DND-41 (cell line): ENCODE results near the gene CREG2.
A peak's percentile ranks its signal among the peaks of the same experiment; 100 is the strongest.

Source experiments
- ATAC-seq: fragments of 200-7000 bp; cut with Tn5 transposase; 3 replicates; pipeline ENCODE4 v1.9.1; 2021; ENCODE audit warnings: low read depth; ENCODE audit not compliant: insufficient read depth
- DNase-seq: peaks from one replicate; pipeline ENCODE4 v3.0.0-alpha.2; 2020
- H2AFZ ChIP-seq: 2 replicates; pipeline ENCODE4 v1.6.0; 2012; ENCODE audit warnings: low read depth, low read length
- H3K27ac ChIP-seq: 2 replicates; pipeline ENCODE4 v1.5.1; 2012; ENCODE audit warnings: low read length, inconsistent platforms
- H3K27me3 ChIP-seq: fragments of 200-600 bp; sonication (generic); 2 replicates; pipeline ENCODE4 v1.6.0; 2012; ENCODE audit warnings: low read length, mild to moderate bottlenecking, inconsistent platforms; ENCODE audit not compliant: insufficient read depth, poor library complexity
- H3K36me3 ChIP-seq: 2 replicates; pipeline ENCODE4 v1.5.1; 2012; ENCODE audit warnings: low read length, inconsistent platforms; ENCODE audit not compliant: insufficient read depth
- H3K4me1 ChIP-seq: 2 replicates; pipeline ENCODE4 v1.5.1; 2012; ENCODE audit warnings: mild to moderate bottlenecking, low read length; ENCODE audit not compliant: insufficient read depth
- H3K4me2 ChIP-seq: 2 replicates; pipeline ENCODE4 v1.6.0; 2012; ENCODE audit warnings: mild to moderate bottlenecking, moderate library complexity, low read length, inconsistent platforms; ENCODE audit not compliant: insufficient read depth
- H3K4me3 ChIP-seq, 2 experiments: fragments of 200-600 bp in 1 of 2; shearing (Covaris generic) in 1 of 2; 2 replicates each; pipeline ENCODE4 v1.5.1; 2012 to 2016; ENCODE audit warnings: inconsistent platforms in 2 of 2, low read length in 2 of 2, mild to moderate bottlenecking in 2 of 2, low read depth in 1 of 2, moderate library complexity in 1 of 2
- H3K79me2 ChIP-seq: 2 replicates; pipeline ENCODE4 v1.6.0; 2012; ENCODE audit warnings: low read length, inconsistent platforms; ENCODE audit not compliant: insufficient read depth
- H3K9ac ChIP-seq: 2 replicates; pipeline ENCODE4 v1.6.0; 2012; ENCODE audit warnings: low read depth, mild to moderate bottlenecking, inconsistent platforms, low read length, moderate library complexity
- H3K9me3 ChIP-seq: 2 replicates; pipeline ENCODE4 v1.5.1; 2012; ENCODE audit warnings: low read length, moderate library complexity, mild to moderate bottlenecking, inconsistent platforms; ENCODE audit not compliant: insufficient read depth, severe bottlenecking
- H4K20me1 ChIP-seq: 2 replicates; pipeline ENCODE4 v1.6.0; 2012; ENCODE audit warnings: low read length; ENCODE audit not compliant: insufficient read depth
- EZH2 ChIP-seq: IDR thresholded peaks from 3 replicates; pipeline ENCODE4 v1.6.1; 2012; ENCODE audit warnings: borderline replicate concordance, low read depth, mild to moderate bottlenecking, moderate library complexity, low read length, inconsistent platforms; ENCODE audit not compliant: severe bottlenecking
- TF ChIP-seq, protein P1 (sequence below): IDR thresholded peaks from 2 replicates; pipeline ENCODE4 v1.5.1; 2012; ENCODE audit warnings: borderline replicate concordance, low read length, moderate library complexity, mild to moderate bottlenecking; ENCODE audit not compliant: poor library complexity, severe bottlenecking; ENCODE audit errors: extremely low read depth

Gene CREG2

DNA sequence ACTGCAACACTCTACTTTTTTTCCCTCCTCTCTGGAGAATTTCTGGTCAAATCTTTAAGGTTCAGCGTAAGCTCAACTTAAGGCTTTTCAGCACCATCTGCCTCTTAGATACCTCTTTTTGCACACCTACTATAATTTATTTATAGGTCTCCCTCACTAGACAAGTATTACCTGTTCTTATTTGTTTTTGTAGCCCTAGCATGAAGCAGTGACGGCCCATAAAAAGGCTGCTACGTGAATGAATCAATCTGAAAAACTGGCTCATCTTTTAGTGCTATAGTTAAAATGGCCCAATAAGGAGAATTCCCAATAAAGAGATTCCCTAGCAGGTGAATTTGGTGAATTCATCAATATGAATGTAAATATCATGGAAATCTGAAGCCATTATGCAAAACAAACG, 85.3 kb downstream of the CREG2 start:
- TF ChIP-seq, protein P1, sequence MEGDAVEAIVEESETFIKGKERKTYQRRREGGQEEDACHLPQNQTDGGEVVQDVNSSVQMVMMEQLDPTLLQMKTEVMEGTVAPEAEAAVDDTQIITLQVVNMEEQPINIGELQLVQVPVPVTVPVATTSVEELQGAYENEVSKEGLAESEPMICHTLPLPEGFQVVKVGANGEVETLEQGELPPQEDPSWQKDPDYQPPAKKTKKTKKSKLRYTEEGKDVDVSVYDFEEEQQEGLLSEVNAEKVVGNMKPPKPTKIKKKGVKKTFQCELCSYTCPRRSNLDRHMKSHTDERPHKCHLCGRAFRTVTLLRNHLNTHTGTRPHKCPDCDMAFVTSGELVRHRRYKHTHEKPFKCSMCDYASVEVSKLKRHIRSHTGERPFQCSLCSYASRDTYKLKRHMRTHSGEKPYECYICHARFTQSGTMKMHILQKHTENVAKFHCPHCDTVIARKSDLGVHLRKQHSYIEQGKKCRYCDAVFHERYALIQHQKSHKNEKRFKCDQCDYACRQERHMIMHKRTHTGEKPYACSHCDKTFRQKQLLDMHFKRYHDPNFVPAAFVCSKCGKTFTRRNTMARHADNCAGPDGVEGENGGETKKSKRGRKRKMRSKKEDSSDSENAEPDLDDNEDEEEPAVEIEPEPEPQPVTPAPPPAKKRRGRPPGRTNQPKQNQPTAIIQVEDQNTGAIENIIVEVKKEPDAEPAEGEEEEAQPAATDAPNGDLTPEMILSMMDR, result no peak
- TF ChIP-seq EZH2, result no peak
- Histone ChIP-seq H3K79me2 (peaks cover 98% of the 10 kb centered on the region), H3K27me3 (no peaks in the 10 kb centered on the region), H3K4me3 (no peak overlapping the region), H3K9ac (no peak overlapping the region; the same call in 1 of the 2 replicates), H4K20me1 (peaks cover 70% of the 10 kb centered on the region), H3K36me3 (peaks cover 43% of the 10 kb centered on the region), H3K9me3 (no peaks in the 10 kb centered on the region), H3K4me1 (peaks cover 65% of the 10 kb centered on the region), H3K4me2 (peak overlapping the region; percentile 17; the same call in 1 of the 2 replicates), H3K27ac (no peak overlapping the region), H2AFZ (no peak overlapping the region)
- no peak for ATAC-seq
- no peak for DNase-seq

DNA sequence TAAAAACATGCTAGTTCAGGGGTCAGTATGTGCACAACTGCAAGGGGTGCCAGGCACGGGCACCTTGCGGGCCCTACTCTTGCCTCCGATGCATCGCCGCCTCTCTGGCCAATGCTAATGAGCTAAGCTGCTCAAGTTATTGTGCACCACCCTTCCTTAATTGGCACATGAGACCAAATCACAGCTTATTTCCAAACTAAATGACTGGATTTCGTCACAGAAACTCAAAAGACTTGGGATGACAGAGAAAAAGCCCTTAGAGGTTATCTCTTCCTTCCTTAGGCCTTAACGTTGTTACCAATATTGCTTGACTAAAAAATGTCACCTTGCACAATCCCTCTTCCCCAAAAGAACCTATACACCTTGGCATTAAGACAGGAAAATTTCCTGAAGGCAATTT, 86.5 kb downstream of the CREG2 start:
- no peak for DNase-seq
- no peak for ATAC-seq
- H3K27ac ChIP-seq, result no peak overlapping the region
- H3K27me3 ChIP-seq, result no peaks in the 10 kb centered on the region
- no peak overlapping the region for H3K9ac ChIP-seq
- no peak overlapping the region for H2AFZ ChIP-seq
- no peaks in the 10 kb centered on the region for H3K9me3 ChIP-seq
- H3K4me1 ChIP-seq, result peaks cover 53% of the 10 kb centered on the region
- no peak overlapping the region for H3K4me3 ChIP-seq
- peaks cover 65% of the 10 kb centered on the region for H4K20me1 ChIP-seq
- no peak for TF ChIP-seq EZH2
- TF ChIP-seq, protein P1, result no peak
- peaks cover 98% of the 10 kb centered on the region for H3K79me2 ChIP-seq
- H3K36me3 ChIP-seq, result peaks cover 39% of the 10 kb centered on the region
- peak overlapping the region; percentile 30; the same call in 1 of the 2 replicates for H3K4me2 ChIP-seq

DNA sequence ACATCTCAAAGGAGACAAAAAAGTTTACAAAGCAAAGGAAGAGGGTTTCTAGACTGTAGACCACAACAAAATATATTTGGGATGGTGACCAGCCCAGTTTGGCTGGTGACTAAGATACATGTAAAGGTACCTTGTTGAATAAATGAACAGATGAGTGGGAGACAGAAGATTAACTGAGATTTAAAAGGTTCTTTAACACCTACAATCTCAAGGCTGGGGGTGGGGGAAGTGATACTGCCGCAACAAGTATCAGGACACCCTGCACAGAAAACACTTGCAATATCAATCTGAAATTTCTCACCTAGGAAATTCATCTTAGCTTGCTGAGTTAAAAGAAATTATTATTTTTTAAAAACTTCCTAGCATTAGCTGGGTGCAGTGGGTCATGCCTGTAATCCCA, 87.1 kb downstream of the CREG2 start:
- Histone ChIP-seq H3K4me3 (no peak overlapping the region), H3K9ac (no peak overlapping the region), H3K27me3 (no peaks in the 10 kb centered on the region), H3K36me3 (peaks cover 38% of the 10 kb centered on the region), H3K79me2 (peaks cover 97% of the 10 kb centered on the region), H2AFZ (no peak overlapping the region), H3K9me3 (no peaks in the 10 kb centered on the region), H3K4me2 (no peak overlapping the region), H3K27ac (no peak overlapping the region), H4K20me1 (peaks cover 62% of the 10 kb centered on the region), H3K4me1 (peaks cover 46% of the 10 kb centered on the region)
- DNase-seq (no peak), ATAC-seq (no peak)
- TF ChIP-seq, protein P1, result no peak
- TF ChIP-seq EZH2, result no peak

DNA sequence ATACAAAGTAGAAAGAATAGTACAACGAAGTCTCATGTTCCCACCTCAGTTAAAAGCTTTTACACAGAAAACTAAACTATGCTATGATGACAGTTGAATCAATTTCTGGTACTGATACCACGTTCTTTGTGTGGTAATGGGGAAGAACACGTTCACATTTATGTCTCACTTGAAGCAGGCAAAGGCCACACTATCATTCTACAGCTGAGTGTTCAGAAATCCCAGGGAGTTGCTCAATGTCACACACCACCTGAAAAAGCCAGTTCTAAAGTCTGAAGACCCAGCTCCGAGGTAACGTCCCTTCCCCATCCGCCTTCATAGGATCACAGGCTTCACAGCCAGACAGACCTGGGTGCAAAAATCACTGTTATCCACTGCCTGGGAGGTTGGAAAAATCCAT, 87.7 kb downstream of the CREG2 start:
- no peaks in the 10 kb centered on the region for H3K27me3 ChIP-seq
- H3K9me3 ChIP-seq, result no peaks in the 10 kb centered on the region
- H3K4me1 ChIP-seq, result peaks cover 41% of the 10 kb centered on the region
- no peak overlapping the region for H3K4me3 ChIP-seq
- H2AFZ ChIP-seq, result no peak overlapping the region
- H3K9ac ChIP-seq, result no peak overlapping the region
- H3K27ac ChIP-seq, result no peak overlapping the region
- no peak overlapping the region for H3K4me2 ChIP-seq
- no peak for ATAC-seq
- TF ChIP-seq, protein P1, result no peak
- no peak for TF ChIP-seq EZH2
- peaks cover 43% of the 10 kb centered on the region for H3K36me3 ChIP-seq
- H4K20me1 ChIP-seq, result peaks cover 59% of the 10 kb centered on the region; the same call in 1 of the 2 replicates
- DNase-seq, result no peak
- H3K79me2 ChIP-seq, result peaks cover 98% of the 10 kb centered on the region
